ENCODE measurements around the gene RACK1.
A peak's percentile ranks its signal among the peaks of the same experiment; 100 is the strongest.

RACK1 gene

GRCh38 chr5:181193656-181194055, 50.0 kb downstream of the RACK1 start:
- FAIRE-seq = no peak

- FAIRE-seq = no peak
Observed at GRCh38 chr5:181192337-181193046, 51.2 kb downstream of the RACK1 start.

GRCh38 chr5:181191526-181192336, 52.0 kb downstream of the RACK1 start:
- peak; percentile 39 for FAIRE-seq

GRCh38 chr5:181190711-181191525, 52.8 kb downstream of the RACK1 start:
- no peak for FAIRE-seq

- FAIRE-seq = no peak
Observed at GRCh38 chr5:181189962-181190710, 53.6 kb downstream of the RACK1 start.

GRCh38 chr5:181189363-181189961, 54.2 kb downstream of the RACK1 start:
- FAIRE-seq = no peak

GRCh38 chr5:181188700-181189362, 54.9 kb downstream of the RACK1 start:
- FAIRE-seq = no peak

- no peak for FAIRE-seq
Observed at GRCh38 chr5:181187500-181188213, 56.0 kb downstream of the RACK1 start.

- FAIRE-seq = no peak
Observed at GRCh38 chr5:181186986-181187499, 56.7 kb downstream of the RACK1 start.
